Ovary (tissue), 9 donors: ENCODE data around the gene ATP11C. TPM values are rescaled to one million over a fixed set of nuclear protein-coding genes. Genes with fewer than 3 reads are reported as not detected.

ENCODE experiments used
- DNase-seq, 5 donors: peaks; one replicate each; pipeline ENCODE4 v3.0.0-alpha.2; 2019 to 2020
- H3K27ac ChIP-seq, 2 donors: fragments of 200-600 bp; one replicate each; pipeline versions ENCODE4 v1.5.1 to v1.8.0; 2019 to 2022
- H3K27me3 ChIP-seq: fragments of 200-600 bp; one replicate; pipeline ENCODE4 v1.8.0; 2022
- H3K36me3 ChIP-seq: fragments of 200-600 bp; sonication (generic); one replicate; pipeline ENCODE4 v1.5.1; 2019
- H3K4me1 ChIP-seq: one replicate; pipeline ENCODE4 v1.8.1; 2013; ENCODE audit warnings: mild to moderate bottlenecking, moderate library complexity; ENCODE audit not compliant: insufficient read depth
- H3K4me3 ChIP-seq: fragments of 200-600 bp; sonication (generic); one replicate; pipeline ENCODE4 v1.5.1; 2017
- H3K9me3 ChIP-seq, 2 donors: fragments of 200-600 bp in 1 of 2; sonication (generic) in 1 of 2; one replicate each; pipeline versions ENCODE4 v1.5.1 to v1.8.1; 2013 to 2019; ENCODE audit warnings: mild to moderate bottlenecking in 1 of 2, moderate library complexity in 1 of 2
- EP300 ChIP-seq: sonication (generic); formaldehyde crosslinking; IDR thresholded peaks from one replicate; pipeline ENCODE4 v1.6.1; 2017; ENCODE audit warnings: antibody characterized with exemption
- POLR2A ChIP-seq: fragments of 450-650 bp; IDR thresholded peaks from one replicate; pipeline ENCODE4 v1.6.1; 2017; ENCODE audit warnings: antibody characterized with exemption, mild to moderate bottlenecking, moderate library complexity
- WGBS, 3 donors: extraction: QIAGEN DNeasy Blood & Tissue Kit in 1 of 3; methylation state at CpG; one replicate each; pipeline versions ENCODE4 v1.1.5 to v1.1.7; 2013 to 2017; 5-methylcytosine and 5-hydroxymethylcytosine counted together
- intact Hi-C, 4 donors: fragments of 100-400 bp; cut with DNase I; formaldehyde crosslinking; loops; one replicate each; pipeline versions ENCODE4 v1.11.0 to v1.15.1; 2022 to 2023
- polyA plus RNA-seq, 2 donors: library from polyadenylated mRNA; stranded (reverse); fragments of 200-250 nt in 1 of 2; fragments of 350-450 nt in 1 of 2; fragmentation: Illumina TruSeq in 1 of 2; extraction: RNeasy Lipid Tissue Mini Kit (QIAGEN cat#74804) in 1 of 2; gene quantifications; one replicate each; pipeline ENCODE4 v1.2.3, GENCODE V29; 2013 to 2014
- total RNA-seq, 7 donors: library from RNA; depleted of rRNA in 2 of 7; stranded (reverse); fragments of >200 nt in 2 of 7; fragmentation: NEBNext Ultra II Directional in 3 of 7; extraction: Animal tissue kit (Norgen Biotek cat#: 25700) in 3 of 7; gene quantifications; one replicate each; pipeline versions ENCODE4 v1.1.0 to v1.2.4, GENCODE V29; 2016 to 2023
- TF ChIP-seq, protein P1 (sequence below), 3 donors: fragments of 450-650 bp in 2 of 3; fragments of 200-600 bp in 1 of 3; IDR thresholded peaks; one replicate each; pipeline versions ENCODE4 v1.5.1 to v1.8.0; 2016 to 2022; ENCODE audit warnings: antibody characterized with exemption in 3 of 3, mild to moderate bottlenecking in 1 of 3
- donor health status: DM: no; HTN: no; CAD: no; lungs with moderate emphysema.
- donor health status: DM: no; HTN: no; CAD: no.
- donor health status: Bipolar disorder and iron deficiency.
- donor health status: DM: yes; HTN: yes; CAD: no.
- donor health status: DM: no; HTN: no; CAD: no.
- donor health status: DM: yes; HTN: yes; CAD: no.

The ATP11C gene
- total and polyA plus RNA-seq, 9 donors: 13.0 to 34.7 (median 22.9) TPM

DNA sequence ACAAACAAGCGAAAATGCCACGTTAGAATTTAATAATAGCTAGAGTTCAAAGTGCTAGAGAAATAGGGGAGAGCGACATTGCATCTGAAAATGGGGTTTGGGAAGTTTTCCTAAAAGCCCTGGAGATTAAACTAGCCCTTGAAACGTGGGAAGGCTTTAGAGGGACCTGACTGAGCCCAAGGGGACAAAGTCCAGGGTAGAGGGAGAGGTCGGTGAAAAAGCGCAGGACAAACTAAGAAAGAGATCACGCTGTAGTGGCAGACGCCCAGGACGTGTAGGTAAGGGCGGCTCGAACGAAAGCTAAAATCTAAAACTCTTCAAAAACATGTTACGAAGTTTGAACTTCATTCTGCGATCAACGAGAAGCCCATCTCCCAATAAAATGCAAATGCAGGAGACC, 1.1 kb upstream of the ATP11C start:
- no peak for DNase-seq
- intact Hi-C loops: no loop called here
- Histone ChIP-seq H3K27ac (peak overlapping the region in 1 of 2 donors; percentile 99), H3K4me3 (peak overlapping the region; percentile 60), H3K27me3 (no peaks in the 10 kb centered on the region), H3K36me3 (no peaks in the 10 kb centered on the region), H3K4me1 (peaks cover 2% of the 10 kb centered on the region), H3K9me3 (no peaks in the 10 kb centered on the region)
- TF ChIP-seq POLR2A (no peak), EP300 (no peak)
- TF ChIP-seq, protein P1, sequence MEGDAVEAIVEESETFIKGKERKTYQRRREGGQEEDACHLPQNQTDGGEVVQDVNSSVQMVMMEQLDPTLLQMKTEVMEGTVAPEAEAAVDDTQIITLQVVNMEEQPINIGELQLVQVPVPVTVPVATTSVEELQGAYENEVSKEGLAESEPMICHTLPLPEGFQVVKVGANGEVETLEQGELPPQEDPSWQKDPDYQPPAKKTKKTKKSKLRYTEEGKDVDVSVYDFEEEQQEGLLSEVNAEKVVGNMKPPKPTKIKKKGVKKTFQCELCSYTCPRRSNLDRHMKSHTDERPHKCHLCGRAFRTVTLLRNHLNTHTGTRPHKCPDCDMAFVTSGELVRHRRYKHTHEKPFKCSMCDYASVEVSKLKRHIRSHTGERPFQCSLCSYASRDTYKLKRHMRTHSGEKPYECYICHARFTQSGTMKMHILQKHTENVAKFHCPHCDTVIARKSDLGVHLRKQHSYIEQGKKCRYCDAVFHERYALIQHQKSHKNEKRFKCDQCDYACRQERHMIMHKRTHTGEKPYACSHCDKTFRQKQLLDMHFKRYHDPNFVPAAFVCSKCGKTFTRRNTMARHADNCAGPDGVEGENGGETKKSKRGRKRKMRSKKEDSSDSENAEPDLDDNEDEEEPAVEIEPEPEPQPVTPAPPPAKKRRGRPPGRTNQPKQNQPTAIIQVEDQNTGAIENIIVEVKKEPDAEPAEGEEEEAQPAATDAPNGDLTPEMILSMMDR (IDR thresholded peaks at IDR 0.05): no peak
- 54 to 60% (median 54%) methylated on average over 15 of the region's 15 CpGs for WGBS, 3 donors

- Histone ChIP-seq H3K27ac (peak overlapping the region; percentile 96 to 99), H3K4me1 (peaks cover 2% of the 10 kb centered on the region), H3K9me3 (no peaks in the 10 kb centered on the region), H3K36me3 (no peaks in the 10 kb centered on the region), H3K4me3 (peak overlapping the region; percentile 60), H3K27me3 (no peaks in the 10 kb centered on the region)
- 25 to 41% (median 39%) methylated on average over 33 to 109 of the region's 109 CpGs for WGBS, 3 donors
- TF ChIP-seq, protein P1 (IDR thresholded peaks at IDR 0.05): no peak
- TF ChIP-seq POLR2A: peak; percentile 26
- DNase-seq: peak; percentile 48 to 72 (median 60)
- intact Hi-C loops: no loop called here
These were observed 566 bp downstream of the ATP11C start for GRCh38 chrX:139932073-139932900.

DNA sequence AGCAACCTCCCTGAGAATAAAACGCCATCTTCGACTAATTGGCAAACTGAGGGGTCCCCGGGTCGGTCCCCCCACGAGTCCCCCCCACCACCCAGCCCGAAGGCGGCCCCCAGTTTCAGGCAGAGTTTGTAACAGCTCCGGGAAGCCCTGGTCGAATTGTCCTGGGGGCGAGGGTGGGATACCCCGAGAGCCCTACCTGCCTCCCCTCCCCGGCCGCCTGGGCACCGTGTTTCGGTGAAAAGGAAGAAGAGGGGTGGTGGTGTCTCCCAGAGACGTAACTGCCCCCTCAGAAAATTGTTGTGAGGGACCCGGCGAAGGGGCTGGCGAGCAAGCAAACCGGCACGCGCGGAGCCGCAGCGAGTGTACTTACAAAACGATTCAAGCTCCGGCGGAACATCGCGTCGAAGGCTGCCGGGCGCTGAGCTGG, 1.2 kb downstream of the ATP11C start:
- no peak for TF ChIP-seq POLR2A
- no peaks in the 10 kb centered on the region for H3K36me3 ChIP-seq
- H3K4me1 ChIP-seq: peaks cover 2% of the 10 kb centered on the region
- no peaks in the 10 kb centered on the region for H3K27me3 ChIP-seq
- 25 to 36% (median 25%) methylated on average over 32 to 33 of the region's 33 CpGs for WGBS, 3 donors
- peak overlapping the region; percentile 96 to 99 for H3K27ac ChIP-seq
- H3K9me3 ChIP-seq: no peaks in the 10 kb centered on the region
- peak overlapping the region; percentile 60 for H3K4me3 ChIP-seq
- no peak for DNase-seq
- intact Hi-C loops: no loop called here

DNA sequence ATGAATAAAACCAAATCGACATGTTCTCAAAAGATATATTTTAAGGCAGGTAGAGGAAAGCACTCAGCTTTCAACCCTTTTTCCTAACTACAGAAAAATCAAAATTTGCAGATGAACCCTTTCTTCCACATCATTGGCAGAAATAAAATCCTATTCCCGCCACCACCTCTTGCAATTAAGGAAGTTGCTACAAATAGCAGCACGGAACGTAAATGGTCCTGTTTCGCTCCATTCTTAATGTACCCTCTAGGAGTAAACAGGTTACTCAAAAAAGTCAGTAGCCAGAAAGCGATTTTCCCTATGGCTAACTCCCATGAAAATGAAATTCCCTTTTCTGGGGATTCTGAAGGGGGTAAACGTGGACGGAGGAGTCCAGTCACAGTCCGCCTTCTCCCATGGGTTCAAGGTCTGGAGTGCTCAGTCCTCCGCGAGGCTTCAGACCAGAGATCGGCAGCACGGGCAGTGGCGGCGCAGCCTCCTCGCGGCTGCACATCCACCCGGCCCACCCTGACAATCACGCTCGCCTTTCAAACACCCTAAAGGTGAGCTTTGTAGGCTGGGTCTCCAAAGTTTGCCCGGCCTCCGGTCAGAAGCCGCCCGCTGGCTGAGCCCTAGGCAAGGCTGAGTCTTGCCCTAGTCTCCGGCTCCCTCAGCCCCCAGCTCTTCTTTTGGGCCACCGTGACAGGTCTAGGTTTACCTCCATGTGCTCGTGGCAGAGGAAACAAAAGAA, 1.8 kb downstream of the ATP11C start:
- Histone ChIP-seq H3K4me3 (peak overlapping the region; percentile 60), H3K27ac (peak overlapping the region in 1 of 2 donors; percentile 99), H3K4me1 (peaks cover 2% of the 10 kb centered on the region), H3K27me3 (no peaks in the 10 kb centered on the region), H3K36me3 (no peaks in the 10 kb centered on the region), H3K9me3 (no peaks in the 10 kb centered on the region)
- TF ChIP-seq, protein P1 (IDR thresholded peaks at IDR 0.05): no peak
- TF ChIP-seq EP300: no peak
- TF ChIP-seq POLR2A: no peak
- intact Hi-C loops: no loop called here
- 25 to 40% (median 30%) methylated on average over 27 of the region's 27 CpGs for WGBS, 3 donors
- peak in 4 of 5 donors; percentile 7 to 29 (median 21) for DNase-seq
